A673 (cell line): ENCODE results near the gene IL25. TPM values are rescaled to one million over a fixed set of nuclear protein-coding genes. Genes with fewer than 3 reads are reported as not detected.
"Not testable (repeated sequence)": the region's sequence is repeated elsewhere in the genome, so short reads cannot be mapped to it uniquely, and the experiment has no call there.

Experiments used
- BruUV-seq: library from RNA; stranded (reverse); fragments of 400-500 nt; replicated peaks from 2 replicates; lab custom pipeline; 2021; lab: Mats Ljungman, UMichigan
- CTCF ChIA-PET: fragments of 300-600 bp; sonication (Branson Sonifier 250); formaldehyde crosslinking; loops from one replicate; lab custom pipeline; 2022; ENCODE audit warnings: antibody characterized with exemption; lab: Charles Lee
- POLR2A ChIA-PET: fragments of 300-600 bp; sonication (Branson Sonifier 250); formaldehyde crosslinking; loops from one replicate; lab custom pipeline; 2022; ENCODE audit warnings: antibody characterized with exemption; ENCODE audit not compliant: low non-redundant PET; lab: Charles Lee
- DNase-seq: peaks from one replicate; pipeline ENCODE4 v3.0.0-alpha.2; 2015; ENCODE audit warnings: low spot score
- H3K27ac ChIP-seq: fragments of 200-600 bp; sonication (generic); 2 replicates; pipeline ENCODE4 v1.5.1; 2016; ENCODE audit warnings: mixed run types, low read depth, mild to moderate bottlenecking, mixed read lengths, antibody characterized with exemption, low read length; ENCODE audit not compliant: poor library complexity, severe bottlenecking
- H3K27me3 ChIP-seq: fragments of 200-600 bp; sonication (generic); replicated peaks from 2 replicates; pipeline ENCODE4 v1.6.1; 2017; ENCODE audit warnings: mixed run types, low read depth, mild to moderate bottlenecking, mixed read lengths, antibody characterized with exemption, low read length; ENCODE audit not compliant: insufficient read depth, poor library complexity
- H3K36me3 ChIP-seq: fragments of 200-600 bp; sonication (generic); 2 replicates; pipeline ENCODE4 v1.6.1; 2016; ENCODE audit warnings: mixed run types, mild to moderate bottlenecking, mixed read lengths, antibody characterized with exemption, low read length; ENCODE audit not compliant: insufficient read depth, poor library complexity, severe bottlenecking
- H3K4me1 ChIP-seq: fragments of 200-600 bp; sonication (generic); 2 replicates; pipeline ENCODE4 v1.6.1; 2017; ENCODE audit warnings: mixed run types, mild to moderate bottlenecking, mixed read lengths, antibody characterized with exemption, low read length; ENCODE audit not compliant: insufficient read depth, poor library complexity, severe bottlenecking
- H3K4me3 ChIP-seq: fragments of 200-600 bp; sonication (generic); 2 replicates; pipeline ENCODE4 v1.5.1; 2016; ENCODE audit warnings: low read depth, mixed run types, mild to moderate bottlenecking, mixed read lengths, low read length; ENCODE audit not compliant: poor library complexity, severe bottlenecking
- H3K9me3 ChIP-seq: fragments of 200-600 bp; sonication (generic); 2 replicates; pipeline ENCODE4 v1.6.1; 2016; ENCODE audit warnings: mixed run types, low read depth, mild to moderate bottlenecking, mixed read lengths, antibody characterized with exemption, low read length; ENCODE audit not compliant: poor library complexity, severe bottlenecking
- CTCF ChIP-seq: fragments of 300-800, 200-600 bp; sonication (generic); conservative IDR thresholded peaks from 2 replicates; pipeline ENCODE4 v1.5.1; 2017; ENCODE audit warnings: low read depth, mild to moderate bottlenecking, antibody characterized with exemption, low read length, moderate library complexity, mixed read lengths
- EZH2 ChIP-seq: fragments of 200-600 bp; sonication (generic); IDR thresholded peaks from 2 replicates; pipeline ENCODE4 v1.6.1; 2017; ENCODE audit warnings: borderline replicate concordance, low read depth, mild to moderate bottlenecking, mixed read lengths, antibody characterized with exemption, low read length; ENCODE audit not compliant: poor library complexity, severe bottlenecking
- intact Hi-C: fragments of 100-400 bp; cut with micrococcal nuclease; formaldehyde crosslinking; loops from one replicate; pipeline ENCODE4 v1.10.0; 2022; ENCODE audit not compliant: unreplicated experiment
- total RNA-seq: library from RNA; stranded (reverse); gene quantifications from 2 replicates; pipeline ENCODE4 v1.2.3, GENCODE V29; 2021

Gene IL25
- total RNA-seq, 1 experiment from 2014 or later, result not detected

- H3K9me3 ChIP-seq, result no peaks in the 10 kb centered on the region
- intact Hi-C loops, result no loop called here
- TF ChIP-seq CTCF (no peak), EZH2 (no peak)
- no peak overlapping the region for H3K4me3 ChIP-seq
- no peaks in the 10 kb centered on the region for H3K36me3 ChIP-seq
- POLR2A ChIA-PET, result no interaction called here
- no peak overlapping the region for H3K27ac ChIP-seq
- no peak for DNase-seq
- H3K4me1 ChIP-seq, result no peaks in the 10 kb centered on the region
- H3K27me3 ChIP-seq, result no peaks in the 10 kb centered on the region
- BruUV-seq, result no TSS peak
- CTCF ChIA-PET, result no interaction called here
Measured at GRCh38 chr14:23414906-23415820, 42.6 kb downstream of the IL25 start.

- ChIA-PET POLR2A (no interaction called here), CTCF (no interaction called here)
- intact Hi-C loops, result no loop called here
- no peak for TF ChIP-seq EZH2
- no peak for TF ChIP-seq CTCF
- no peak overlapping the region for H3K27ac ChIP-seq
- no TSS peak for BruUV-seq
- H3K9me3 ChIP-seq, result no peaks in the 10 kb centered on the region
- no peaks in the 10 kb centered on the region for H3K36me3 ChIP-seq
- no peaks in the 10 kb centered on the region for H3K27me3 ChIP-seq
- DNase-seq, result no peak
- H3K4me1 ChIP-seq, result no peaks in the 10 kb centered on the region
- no peak overlapping the region for H3K4me3 ChIP-seq
Measured at GRCh38 chr14:23415821-23416778, 43.5 kb downstream of the IL25 start.

- Histone ChIP-seq H3K4me1 (no peaks in the 10 kb centered on the region), H3K27me3 (no peaks in the 10 kb centered on the region), H3K9me3 (no peaks in the 10 kb centered on the region), H3K36me3 (no peaks in the 10 kb centered on the region), H3K4me3 (no peak overlapping the region), H3K27ac (no peak overlapping the region)
- intact Hi-C loops, result no loop called here
- ChIA-PET POLR2A (no interaction called here), CTCF (no interaction called here)
- BruUV-seq, result no TSS peak
- no peak for DNase-seq
- TF ChIP-seq CTCF (no peak), EZH2 (no peak)
Measured at GRCh38 chr14:23416801-23417200, 44.2 kb downstream of the IL25 start.

- POLR2A ChIA-PET, CTCF ChIA-PET, H3K4me3 ChIP-seq, BruUV-seq, H3K27me3 ChIP-seq, H3K27ac ChIP-seq, H3K4me1 ChIP-seq, DNase-seq, intact Hi-C loops, H3K9me3 ChIP-seq, H3K36me3 ChIP-seq: not testable (repeated sequence)
Measured at GRCh38 chr14:23417269-23417668, 44.7 kb downstream of the IL25 start.
